WTC11 (cell line): Measurements from ENCODE around the gene PCDHGB4. TPM values are rescaled to one million over a fixed set of nuclear protein-coding genes. Genes with fewer than 3 reads are reported as not detected.
A peak's percentile ranks its signal among the peaks of the same experiment; 100 is the strongest.

Experiments
- ATAC-seq: fragments of 200-7000 bp; cut with Tn5 transposase; 2 replicates; pipeline ENCODE4 v1.10.0; 2021; ENCODE audit warnings: mild to moderate bottlenecking, moderate library complexity
- CTCF ChIA-PET: fragments of 300-600 bp; sonication (Branson Sonifier 250); formaldehyde crosslinking; loops from one replicate; lab custom pipeline; 2021; ENCODE audit warnings: antibody characterized with exemption; lab: Charles Lee
- POLR2A ChIA-PET: fragments of 350-600 bp; sonication (Branson Sonifier 250); formaldehyde crosslinking; loops from one replicate; lab custom pipeline; 2021; ENCODE audit warnings: antibody characterized with exemption; lab: Charles Lee
- DNase-seq: peaks from one replicate; pipeline ENCODE4 v3.0.0; 2021; ENCODE audit warnings: low spot score
- H3K27ac Mint-ChIP-seq: 2 replicates; pipeline ENCODE4 v1.8.0; 2021; ENCODE audit warnings: mixed read lengths
- H3K27me3 Mint-ChIP-seq: 2 replicates; pipeline ENCODE4 v1.8.0; 2021; ENCODE audit warnings: low read depth, mild to moderate bottlenecking, moderate library complexity, mixed read lengths
- H3K36me3 Mint-ChIP-seq: 2 replicates; pipeline ENCODE4 v1.8.0; 2021; ENCODE audit warnings: mixed read lengths
- H3K4me1 Mint-ChIP-seq: 2 replicates; pipeline ENCODE4 v1.8.0; 2022; ENCODE audit warnings: mixed read lengths
- H3K4me3 Mint-ChIP-seq: 2 replicates; pipeline ENCODE4 v1.8.0; 2021; ENCODE audit warnings: mild to moderate bottlenecking, moderate library complexity, mixed read lengths
- H3K9me3 Mint-ChIP-seq: 2 replicates; pipeline ENCODE4 v1.8.0; 2021; ENCODE audit warnings: mixed read lengths
- ATF1 ChIP-seq: sonication (generic); formaldehyde crosslinking; IDR thresholded peaks from 2 replicates; pipeline ENCODE4 v1.8.1; 2023; ENCODE audit warnings: mild to moderate bottlenecking, moderate library complexity, missing genetic modification reagents
- CBFB ChIP-seq: sonication (generic); formaldehyde crosslinking; IDR thresholded peaks from 2 replicates; pipeline ENCODE4 v1.8.1; 2022; ENCODE audit warnings: mild to moderate bottlenecking, low read depth, missing genetic modification reagents
- CREM ChIP-seq: sonication (generic); formaldehyde crosslinking; IDR thresholded peaks from 2 replicates; pipeline ENCODE4 v1.8.1; 2022; ENCODE audit warnings: mild to moderate bottlenecking, missing genetic modification reagents, moderate library complexity
- ERG ChIP-seq: fragments of 250-450 bp; sonication (Bioruptor Pico); IDR thresholded peaks from 2 replicates; pipeline ENCODE4 v1.8.0; 2021; ENCODE audit warnings: mild to moderate bottlenecking
- FOXP1 ChIP-seq: sonication (generic); formaldehyde crosslinking; IDR thresholded peaks from 2 replicates; pipeline ENCODE4 v1.8.0; 2022; ENCODE audit warnings: missing genetic modification reagents, mild to moderate bottlenecking, moderate library complexity, borderline replicate concordance
- HMGXB4 ChIP-seq: sonication (generic); formaldehyde crosslinking; IDR thresholded peaks from 2 replicates; pipeline ENCODE4 v1.8.1; 2023; ENCODE audit warnings: mild to moderate bottlenecking, moderate library complexity, missing genetic modification reagents
- MAX ChIP-seq: sonication (generic); formaldehyde crosslinking; IDR thresholded peaks from 2 replicates; pipeline ENCODE4 v1.8.0; 2022; ENCODE audit warnings: mild to moderate bottlenecking, missing genetic modification reagents
- MLX ChIP-seq: sonication (generic); formaldehyde crosslinking; IDR thresholded peaks from 2 replicates; pipeline ENCODE4 v1.8.1; 2023; ENCODE audit warnings: mild to moderate bottlenecking, missing genetic modification reagents, moderate library complexity
- NFE2L1 ChIP-seq: sonication (generic); formaldehyde crosslinking; IDR thresholded peaks from 2 replicates; pipeline ENCODE4 v1.8.1; 2023; ENCODE audit warnings: missing genetic modification reagents
- NFYB ChIP-seq: sonication (generic); formaldehyde crosslinking; conservative IDR thresholded peaks from 2 replicates; pipeline ENCODE4 v1.8.0; 2022; ENCODE audit warnings: low read depth, missing genetic modification reagents
- NR3C1 ChIP-seq: sonication (generic); formaldehyde crosslinking; conservative IDR thresholded peaks from 2 replicates; pipeline ENCODE4 v1.8.1; 2023; ENCODE audit warnings: low read depth, mild to moderate bottlenecking, missing genetic modification reagents
- OVOL2 ChIP-seq: fragments of 250-450 bp; sonication (Bioruptor Pico); IDR thresholded peaks from 2 replicates; pipeline ENCODE4 v1.9.0; 2021; ENCODE audit warnings: mild to moderate bottlenecking, borderline replicate concordance
- RELA ChIP-seq: sonication (generic); formaldehyde crosslinking; IDR thresholded peaks from 2 replicates; pipeline ENCODE4 v1.8.1; 2022; ENCODE audit warnings: missing genetic modification reagents, mild to moderate bottlenecking, borderline replicate concordance
- SP1 ChIP-seq: sonication (generic); formaldehyde crosslinking; conservative IDR thresholded peaks from 2 replicates; pipeline ENCODE4 v1.8.1; 2022; ENCODE audit warnings: missing genetic modification reagents
- TCF7 ChIP-seq: sonication (generic); formaldehyde crosslinking; IDR thresholded peaks from 2 replicates; pipeline ENCODE4 v1.8.0; 2022; ENCODE audit warnings: mild to moderate bottlenecking, low read depth, missing genetic modification reagents, moderate library complexity
- ZNF263 ChIP-seq: sonication (generic); formaldehyde crosslinking; IDR thresholded peaks from 2 replicates; pipeline ENCODE4 v1.8.1; 2022; ENCODE audit warnings: low read depth, mild to moderate bottlenecking, moderate library complexity, missing genetic modification reagents
- ZNF317 ChIP-seq: sonication (generic); formaldehyde crosslinking; IDR thresholded peaks from 2 replicates; pipeline ENCODE4 v1.8.1; 2023; ENCODE audit warnings: low read depth, mild to moderate bottlenecking, moderate library complexity, missing genetic modification reagents, borderline replicate concordance
- ZNF416 ChIP-seq: fragments of 250-450 bp; sonication (Bioruptor Pico); IDR thresholded peaks from 2 replicates; pipeline ENCODE4 v1.9.0; 2021; ENCODE audit warnings: mild to moderate bottlenecking, inconsistent platforms
- total RNA-seq: library from RNA; stranded (reverse); gene quantifications from 3 replicates; pipeline ENCODE4 v1.2.3, GENCODE V29; 2021
- TF ChIP-seq, protein P1 (sequence below): fragments of 250-450 bp; sonication (Bioruptor Pico); IDR thresholded peaks from 2 replicates; pipeline ENCODE4 v1.9.0; 2021; ENCODE audit warnings: mild to moderate bottlenecking
- TF ChIP-seq, protein P2 (sequence below): sonication (generic); formaldehyde crosslinking; IDR thresholded peaks from 2 replicates; pipeline ENCODE4 v1.8.1; 2023; ENCODE audit warnings: mild to moderate bottlenecking, missing genetic modification reagents, moderate library complexity
- TF ChIP-seq, protein P3 (sequence below): sonication (generic); formaldehyde crosslinking; IDR thresholded peaks from 2 replicates; pipeline ENCODE4 v1.8.1; 2022; ENCODE audit warnings: missing genetic modification reagents, borderline replicate concordance

Gene PCDHGB4
- total RNA-seq, 1 experiment from 2014 or later = 9.1 TPM

DNA sequence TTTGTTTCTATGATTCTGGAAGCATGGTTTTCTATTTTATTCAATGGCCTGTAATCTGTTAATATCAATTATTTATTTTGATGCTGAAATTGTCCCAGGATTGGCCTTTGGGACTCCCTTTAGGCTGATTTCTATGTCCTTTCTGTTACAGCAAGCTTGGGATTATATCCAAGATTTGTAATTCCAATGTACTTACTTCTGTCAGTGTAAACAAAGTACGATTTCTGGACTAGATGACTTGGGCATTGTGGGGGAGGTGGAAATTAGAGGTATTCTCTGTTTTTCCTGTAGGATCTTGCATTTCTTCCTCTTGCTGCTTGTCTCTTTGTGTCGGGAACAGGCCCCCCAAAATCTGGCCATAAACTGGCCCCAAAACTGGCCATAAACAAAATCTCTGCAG lies 46.5 kb downstream of the PCDHGB4 start (continued):
- TF ChIP-seq, protein P1, sequence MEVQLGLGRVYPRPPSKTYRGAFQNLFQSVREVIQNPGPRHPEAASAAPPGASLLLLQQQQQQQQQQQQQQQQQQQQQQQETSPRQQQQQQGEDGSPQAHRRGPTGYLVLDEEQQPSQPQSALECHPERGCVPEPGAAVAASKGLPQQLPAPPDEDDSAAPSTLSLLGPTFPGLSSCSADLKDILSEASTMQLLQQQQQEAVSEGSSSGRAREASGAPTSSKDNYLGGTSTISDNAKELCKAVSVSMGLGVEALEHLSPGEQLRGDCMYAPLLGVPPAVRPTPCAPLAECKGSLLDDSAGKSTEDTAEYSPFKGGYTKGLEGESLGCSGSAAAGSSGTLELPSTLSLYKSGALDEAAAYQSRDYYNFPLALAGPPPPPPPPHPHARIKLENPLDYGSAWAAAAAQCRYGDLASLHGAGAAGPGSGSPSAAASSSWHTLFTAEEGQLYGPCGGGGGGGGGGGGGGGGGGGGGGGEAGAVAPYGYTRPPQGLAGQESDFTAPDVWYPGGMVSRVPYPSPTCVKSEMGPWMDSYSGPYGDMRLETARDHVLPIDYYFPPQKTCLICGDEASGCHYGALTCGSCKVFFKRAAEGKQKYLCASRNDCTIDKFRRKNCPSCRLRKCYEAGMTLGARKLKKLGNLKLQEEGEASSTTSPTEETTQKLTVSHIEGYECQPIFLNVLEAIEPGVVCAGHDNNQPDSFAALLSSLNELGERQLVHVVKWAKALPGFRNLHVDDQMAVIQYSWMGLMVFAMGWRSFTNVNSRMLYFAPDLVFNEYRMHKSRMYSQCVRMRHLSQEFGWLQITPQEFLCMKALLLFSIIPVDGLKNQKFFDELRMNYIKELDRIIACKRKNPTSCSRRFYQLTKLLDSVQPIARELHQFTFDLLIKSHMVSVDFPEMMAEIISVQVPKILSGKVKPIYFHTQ (CRISPR knock-in tag) = no peak
- no peak for TF ChIP-seq NFE2L1 (CRISPR knock-in tag)

DNA sequence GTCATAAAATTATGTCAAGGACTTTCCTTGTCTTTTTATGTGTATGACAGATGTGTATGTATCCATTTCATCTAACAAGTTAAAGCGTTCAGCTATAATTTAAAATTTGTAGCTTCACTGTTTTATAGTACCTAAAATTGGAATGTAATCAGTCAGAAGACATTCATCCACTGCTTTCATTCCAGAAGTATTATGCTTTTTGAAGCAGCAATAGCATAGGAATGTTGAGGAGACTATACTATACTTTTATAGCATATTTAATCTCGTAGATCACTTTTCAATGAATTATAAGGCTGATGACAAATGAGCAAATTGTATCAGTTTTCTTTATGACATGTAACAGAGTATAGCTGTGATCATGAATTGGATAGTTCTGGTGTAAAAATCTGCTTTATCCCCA lies 49.7 kb downstream of the PCDHGB4 start:
- peaks cover 10% of the 10 kb centered on the region for H3K4me1 Mint-ChIP-seq
- H3K9me3 Mint-ChIP-seq = peaks cover 33% of the 10 kb centered on the region
- ATAC-seq (no peak), DNase-seq (no peak)
- TF ChIP-seq CREM (CRISPR knock-in tag) = no peak
- TF ChIP-seq NR3C1 (CRISPR knock-in tag) = no peak
- no peak for TF ChIP-seq ZNF416 (CRISPR knock-in tag)
- CTCF ChIA-PET = no interaction called here
- H3K27me3 Mint-ChIP-seq = no peaks in the 10 kb centered on the region
- H3K36me3 Mint-ChIP-seq = peaks cover 34% of the 10 kb centered on the region
- POLR2A ChIA-PET = no interaction called here
- H3K4me3 Mint-ChIP-seq = no peak overlapping the region
- H3K27ac Mint-ChIP-seq = no peak overlapping the region

DNA sequence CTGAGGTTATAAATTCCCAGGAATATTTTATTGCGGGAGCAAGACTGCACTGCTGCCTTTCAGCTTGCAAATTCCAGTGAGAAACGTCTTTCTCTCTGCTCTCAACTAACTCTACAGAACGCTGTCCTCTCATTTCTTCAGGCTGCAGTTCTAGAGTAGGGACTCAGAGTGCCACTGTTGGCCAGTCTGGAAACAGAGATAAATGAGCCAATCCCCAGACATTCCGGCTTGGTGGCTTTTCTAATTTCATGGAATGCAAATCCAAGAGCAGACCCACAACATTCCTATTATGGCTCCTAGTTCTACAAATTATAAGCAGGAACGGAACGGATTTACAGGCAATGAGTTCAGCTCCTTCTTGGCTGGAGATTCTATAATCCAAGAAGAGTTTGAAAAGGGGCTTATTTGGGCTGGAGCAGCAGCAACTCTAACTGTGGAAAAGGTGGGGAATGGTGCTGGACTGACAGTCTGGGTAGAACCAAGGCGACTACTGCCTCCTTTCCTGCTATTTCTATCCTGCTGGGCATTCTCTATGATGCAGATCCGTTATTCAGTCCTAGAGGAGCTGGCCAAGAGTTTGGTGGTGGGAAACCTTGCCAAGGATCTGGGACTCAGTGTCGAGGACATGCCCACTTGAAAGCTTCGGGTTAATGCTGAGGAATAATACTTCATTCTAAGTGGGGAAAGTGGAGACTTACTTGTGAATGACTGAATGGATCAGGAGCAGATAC lies 52.1 kb downstream of the PCDHGB4 start:
- Mint-ChIP-seq H3K4me3 (no peak overlapping the region), H3K27me3 (no peaks in the 10 kb centered on the region), H3K4me1 (peaks cover 10% of the 10 kb centered on the region), H3K27ac (no peak overlapping the region; the same call in 1 of the 2 replicates), H3K9me3 (peaks cover 19% of the 10 kb centered on the region), H3K36me3 (peaks cover 15% of the 10 kb centered on the region; the same call in 1 of the 2 replicates)
- DNase-seq (no peak), ATAC-seq (peak; percentile 76)
- CTCF ChIA-PET = interaction anchor here (0.6 to 2.5 kb wide), 11 partner anchors 9 to 1121 kb away, joined by 3 to 15 read pairs (median 4); partner anchors contain the start of genes PCDHGA10, PCDHGA12, PCDHGB7 and PCDHGC3
- POLR2A ChIA-PET = no interaction called here
- no peak for TF ChIP-seq RELA (CRISPR knock-in tag)
- TF ChIP-seq HMGXB4 = no peak
- TF ChIP-seq ZNF263 (CRISPR knock-in tag) = no peak
- TF ChIP-seq, protein P2, sequence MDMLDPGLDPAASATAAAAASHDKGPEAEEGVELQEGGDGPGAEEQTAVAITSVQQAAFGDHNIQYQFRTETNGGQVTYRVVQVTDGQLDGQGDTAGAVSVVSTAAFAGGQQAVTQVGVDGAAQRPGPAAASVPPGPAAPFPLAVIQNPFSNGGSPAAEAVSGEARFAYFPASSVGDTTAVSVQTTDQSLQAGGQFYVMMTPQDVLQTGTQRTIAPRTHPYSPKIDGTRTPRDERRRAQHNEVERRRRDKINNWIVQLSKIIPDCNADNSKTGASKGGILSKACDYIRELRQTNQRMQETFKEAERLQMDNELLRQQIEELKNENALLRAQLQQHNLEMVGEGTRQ = no peak
- TF ChIP-seq FOXP1 (CRISPR knock-in tag) = no peak
- TF ChIP-seq, protein P3, sequence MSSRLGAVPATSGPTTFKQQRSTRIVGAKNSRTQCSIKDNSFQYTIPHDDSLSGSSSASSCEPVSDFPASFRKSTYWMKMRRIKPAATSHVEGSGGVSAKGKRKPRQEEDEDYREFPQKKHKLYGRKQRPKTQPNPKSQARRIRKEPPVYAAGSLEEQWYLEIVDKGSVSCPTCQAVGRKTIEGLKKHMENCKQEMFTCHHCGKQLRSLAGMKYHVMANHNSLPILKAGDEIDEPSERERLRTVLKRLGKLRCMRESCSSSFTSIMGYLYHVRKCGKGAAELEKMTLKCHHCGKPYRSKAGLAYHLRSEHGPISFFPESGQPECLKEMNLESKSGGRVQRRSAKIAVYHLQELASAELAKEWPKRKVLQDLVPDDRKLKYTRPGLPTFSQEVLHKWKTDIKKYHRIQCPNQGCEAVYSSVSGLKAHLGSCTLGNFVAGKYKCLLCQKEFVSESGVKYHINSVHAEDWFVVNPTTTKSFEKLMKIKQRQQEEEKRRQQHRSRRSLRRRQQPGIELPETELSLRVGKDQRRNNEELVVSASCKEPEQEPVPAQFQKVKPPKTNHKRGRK = no peak
- TF ChIP-seq ATF1 (CRISPR knock-in tag) = no peak
- TF ChIP-seq SP1 (CRISPR knock-in tag) = no peak
- no peak for TF ChIP-seq OVOL2 (CRISPR knock-in tag)
- no peak for TF ChIP-seq CBFB
- TF ChIP-seq ERG (CRISPR knock-in tag) = no peak
- TF ChIP-seq ZNF317 = no peak
- TF ChIP-seq MLX (CRISPR knock-in tag) = no peak
- no peak for TF ChIP-seq NFE2L1 (CRISPR knock-in tag)
- no peak for TF ChIP-seq NFYB
- no peak for TF ChIP-seq MAX
- TF ChIP-seq TCF7 (CRISPR knock-in tag) = no peak
- TF ChIP-seq NR3C1 (CRISPR knock-in tag) = no peak
